PC-3 (cell line): ENCODE measurements around the gene LIF.

Experiments used
- EZH2 ChIP-seq: fragments of 300-600 bp; sonication (generic); IDR thresholded peaks from one replicate; pipeline ENCODE4 v1.6.1; 2017; ENCODE audit warnings: antibody characterized with exemption, mild to moderate bottlenecking, low read length; ENCODE audit not compliant: unreplicated experiment
- TF ChIP-seq, protein P1 (sequence below): fragments of 300-600 bp; sonication (generic); conservative IDR thresholded peaks from 2 replicates; pipeline ENCODE4 v1.5.1; 2017; ENCODE audit warnings: antibody characterized with exemption, low read depth, mild to moderate bottlenecking, low read length

DNA sequence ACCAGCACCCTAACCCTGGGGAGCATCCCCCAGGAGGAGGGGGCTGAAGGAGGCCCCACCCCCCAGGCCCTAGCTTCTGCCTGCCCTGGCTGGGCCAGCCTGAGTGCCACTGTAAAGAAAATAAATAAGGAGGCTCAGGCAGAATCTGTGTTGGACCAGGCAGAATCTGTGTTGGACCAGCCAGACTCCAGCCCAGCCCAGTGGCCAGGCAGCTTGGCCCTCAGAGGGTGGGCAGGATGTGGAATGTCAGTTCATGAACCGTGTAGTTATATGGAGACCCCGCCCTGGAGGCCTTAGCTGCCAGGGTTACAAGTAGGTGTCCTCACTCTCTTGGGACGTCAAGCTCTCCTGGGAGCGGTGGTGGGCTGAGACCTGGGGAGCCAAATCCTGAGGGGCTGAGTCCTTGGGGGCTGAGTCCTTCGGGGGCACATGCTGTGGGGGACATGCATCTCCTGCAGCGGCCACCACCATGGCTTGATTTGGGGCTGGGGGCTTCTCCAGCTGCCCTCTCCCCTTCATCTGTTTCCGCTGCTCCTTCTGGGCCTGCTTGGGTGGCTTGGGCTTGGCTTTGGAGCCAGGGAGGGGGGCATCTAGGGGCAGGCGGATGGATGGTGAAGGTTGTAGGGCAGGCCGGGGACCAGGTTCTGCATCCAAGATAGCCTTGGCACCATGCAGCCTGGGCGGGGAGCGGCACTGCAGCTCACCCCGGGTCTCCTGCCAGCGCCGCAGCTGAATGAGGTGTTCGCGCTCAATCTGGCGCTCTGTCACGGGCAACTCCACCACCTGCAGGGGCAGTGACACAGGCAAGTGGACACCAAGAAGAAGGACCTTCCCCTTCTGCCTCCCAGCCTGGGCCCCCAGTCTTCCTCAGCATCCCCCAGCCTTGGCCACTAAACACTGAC, 45.8 kb upstream of the LIF start:
- TF ChIP-seq, protein P1, sequence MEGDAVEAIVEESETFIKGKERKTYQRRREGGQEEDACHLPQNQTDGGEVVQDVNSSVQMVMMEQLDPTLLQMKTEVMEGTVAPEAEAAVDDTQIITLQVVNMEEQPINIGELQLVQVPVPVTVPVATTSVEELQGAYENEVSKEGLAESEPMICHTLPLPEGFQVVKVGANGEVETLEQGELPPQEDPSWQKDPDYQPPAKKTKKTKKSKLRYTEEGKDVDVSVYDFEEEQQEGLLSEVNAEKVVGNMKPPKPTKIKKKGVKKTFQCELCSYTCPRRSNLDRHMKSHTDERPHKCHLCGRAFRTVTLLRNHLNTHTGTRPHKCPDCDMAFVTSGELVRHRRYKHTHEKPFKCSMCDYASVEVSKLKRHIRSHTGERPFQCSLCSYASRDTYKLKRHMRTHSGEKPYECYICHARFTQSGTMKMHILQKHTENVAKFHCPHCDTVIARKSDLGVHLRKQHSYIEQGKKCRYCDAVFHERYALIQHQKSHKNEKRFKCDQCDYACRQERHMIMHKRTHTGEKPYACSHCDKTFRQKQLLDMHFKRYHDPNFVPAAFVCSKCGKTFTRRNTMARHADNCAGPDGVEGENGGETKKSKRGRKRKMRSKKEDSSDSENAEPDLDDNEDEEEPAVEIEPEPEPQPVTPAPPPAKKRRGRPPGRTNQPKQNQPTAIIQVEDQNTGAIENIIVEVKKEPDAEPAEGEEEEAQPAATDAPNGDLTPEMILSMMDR: no peak
- TF ChIP-seq EZH2: no peak
